Suprapubic skin (tissue), 2 donors: ENCODE measurements around the gene RBM47.

Experiments
- EP300 ChIP-seq: sonication (generic); formaldehyde crosslinking; IDR thresholded peaks from one replicate; pipeline ENCODE4 v1.6.1; 2017; ENCODE audit warnings: antibody characterized with exemption
- POLR2A ChIP-seq, 2 donors: fragments of 450-650 bp; IDR thresholded peaks; one replicate each; pipeline ENCODE4 v1.6.1; 2017; ENCODE audit warnings: antibody characterized with exemption in 2 of 2, mild to moderate bottlenecking in 2 of 2, moderate library complexity in 2 of 2

DNA sequence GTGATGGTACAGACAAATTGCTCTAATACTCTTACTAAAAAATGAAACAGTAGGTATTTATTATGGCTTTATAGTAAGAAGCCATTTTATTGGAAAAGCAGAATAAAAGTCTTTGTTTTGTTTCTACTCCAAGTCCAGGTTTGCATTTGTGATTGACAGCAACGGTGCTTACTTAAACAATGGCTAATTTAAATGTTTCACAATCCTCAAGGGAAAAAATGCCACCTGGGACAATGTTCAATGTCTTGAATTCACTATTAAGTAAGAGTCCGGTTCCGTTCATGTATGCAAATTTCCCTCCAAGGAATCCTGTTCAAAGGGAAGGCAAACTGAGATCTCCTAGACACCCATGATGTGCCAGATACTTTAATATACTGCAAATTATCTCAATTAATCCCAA is 123.6 kb downstream of the RBM47 start:
- TF ChIP-seq EP300: no peak
- TF ChIP-seq POLR2A (IDR thresholded peaks at IDR 0.05): no peak
